EL (cell line): ENCODE data around the gene TFPI2.
A peak's percentile ranks its signal among the peaks of the same experiment; 100 is the strongest.
"Not testable (repeated sequence)": the region's sequence is repeated elsewhere in the genome, so short reads cannot be mapped to it uniquely, and the experiment has no call there.

Source experiments
- DNase-seq: peaks from one replicate; pipeline ENCODE4 v3.0.0-alpha.2; 2016

Gene TFPI2

GRCh38 chr7:93890464-93891068 is at the start of gene TFPI2:
Gene TFPI2 (minus strand): TSS chr7:93890753. CDS start chr7:93890678, 75 bp downstream.
- peak; percentile 89 for DNase-seq

GRCh38 chr7:93938293-93938692 is 47.7 kb upstream of the TFPI2 start:
- DNase-seq: peak; percentile 7

GRCh38 chr7:93937818-93938217 is 47.3 kb upstream of the TFPI2 start:
- DNase-seq: no peak

GRCh38 chr7:93935102-93935501 is 44.5 kb upstream of the TFPI2 start:
- DNase-seq: no peak

GRCh38 chr7:93933156-93933555 is 42.6 kb upstream of the TFPI2 start:
- no peak for DNase-seq

- DNase-seq: no peak
Observed at GRCh38 chr7:93931655-93932054, 41.1 kb upstream of the TFPI2 start.

GRCh38 chr7:93927585-93927984 is 37.0 kb upstream of the TFPI2 start:
- no peak for DNase-seq

- DNase-seq: no peak
Observed at GRCh38 chr7:93926800-93927199, 36.2 kb upstream of the TFPI2 start.

- DNase-seq: peak; percentile 23
Observed at GRCh38 chr7:93923942-93924341, 33.4 kb upstream of the TFPI2 start.

GRCh38 chr7:93923296-93923695 is 32.7 kb upstream of the TFPI2 start:
- peak; percentile 20 for DNase-seq

- peak; percentile 84 for DNase-seq
Observed at GRCh38 chr7:93921607-93922566, 31.3 kb upstream of the TFPI2 start, which contains the start of gene GNG11. Gene GNG11 (plus strand): TSS chr7:93921735. CDS start chr7:93922138, 403 bp downstream.

- DNase-seq: no peak
Observed at GRCh38 chr7:93921186-93921585, 30.6 kb upstream of the TFPI2 start.

GRCh38 chr7:93920496-93921182 is 30.1 kb upstream of the TFPI2 start:
- peak; percentile 11 for DNase-seq

GRCh38 chr7:93916315-93916714 is 25.8 kb upstream of the TFPI2 start:
- DNase-seq: not testable (repeated sequence)

- not testable (repeated sequence) for DNase-seq
Observed at GRCh38 chr7:93915888-93916287, 25.3 kb upstream of the TFPI2 start.

- not testable (repeated sequence) for DNase-seq
Observed at GRCh38 chr7:93915206-93915842, 24.8 kb upstream of the TFPI2 start.

- DNase-seq: peak; percentile 79
Observed at GRCh38 chr7:93914581-93915066, 24.1 kb upstream of the TFPI2 start.

- DNase-seq: no peak
Observed at GRCh38 chr7:93913197-93913596, 22.6 kb upstream of the TFPI2 start.

GRCh38 chr7:93911661-93912060 is 21.1 kb upstream of the TFPI2 start:
- DNase-seq: not testable (repeated sequence)

- DNase-seq: not testable (repeated sequence)
Observed at GRCh38 chr7:93911242-93911641, 20.7 kb upstream of the TFPI2 start.

GRCh38 chr7:93910076-93910994 is 19.8 kb upstream of the TFPI2 start:
- DNase-seq: peak; percentile 67
